Muscle layer of colon (tissue), 2 donors: Measurements from ENCODE around the gene C2CD2.
"Not testable (repeated sequence)": the region's sequence is repeated elsewhere in the genome, so short reads cannot be mapped to it uniquely, and the experiment has no call there.

ENCODE experiments used
- H3K27ac ChIP-seq: one replicate; pipeline ENCODE4 v1.7.0; 2013; ENCODE audit warnings: low read depth, mild to moderate bottlenecking, low read length, moderate library complexity
- H3K27me3 ChIP-seq, 2 donors: one replicate each; pipeline ENCODE4 v1.7.0; 2013; ENCODE audit warnings: low read length in 2 of 2, mild to moderate bottlenecking in 2 of 2; ENCODE audit not compliant: insufficient read depth in 2 of 2, control insufficient read depth in 1 of 2
- H3K36me3 ChIP-seq: one replicate; pipeline ENCODE4 v1.7.0; 2013; ENCODE audit warnings: mild to moderate bottlenecking, low read length; ENCODE audit not compliant: insufficient read depth
- H3K4me1 ChIP-seq: one replicate; pipeline ENCODE4 v1.7.0; 2013; ENCODE audit warnings: mild to moderate bottlenecking, low read length; ENCODE audit not compliant: insufficient read depth
- H3K4me3 ChIP-seq, 2 donors: one replicate each; pipeline ENCODE4 v1.7.0; 2013; ENCODE audit warnings: low read length in 2 of 2, low read depth in 1 of 2, mild to moderate bottlenecking in 1 of 2, moderate library complexity in 1 of 2
- H3K9ac ChIP-seq: one replicate; pipeline ENCODE4 v1.7.0; 2013; ENCODE audit warnings: low read length
- H3K9me3 ChIP-seq: one replicate; pipeline ENCODE4 v1.7.0; 2013; ENCODE audit warnings: mild to moderate bottlenecking, low read length
- donor health status: abdominal sarcoma.
- donor health status: Adenocarcinoma of cecum.

The C2CD2 gene

GRCh38 chr21:41954654-41955499 is 1.1 kb upstream of the C2CD2 start:
- Histone ChIP-seq H3K4me3 (no peak overlapping the region), H3K27ac (no peak overlapping the region), H3K36me3 (no peaks in the 10 kb centered on the region), H3K9ac (no peak overlapping the region), H3K9me3 (no peaks in the 10 kb centered on the region), H3K4me1 (peaks cover 34% of the 10 kb centered on the region), H3K27me3 (no peaks in the 10 kb centered on the region)

- Histone ChIP-seq H3K4me3 (peak overlapping the region; percentile 46 to 61), H3K36me3 (no peaks in the 10 kb centered on the region), H3K4me1 (peaks cover 37% of the 10 kb centered on the region), H3K27ac (peak overlapping the region; percentile 20), H3K9ac (no peak overlapping the region), H3K9me3 (no peaks in the 10 kb centered on the region), H3K27me3 (no peaks in the 10 kb centered on the region)
These were observed 478 bp downstream of the C2CD2 start for GRCh38 chr21:41953249-41953830.

GRCh38 chr21:41952568-41953248 is 1.1 kb downstream of the C2CD2 start:
- Histone ChIP-seq H3K4me3 (peak overlapping the region; percentile 46 to 61), H3K9ac (no peak overlapping the region), H3K9me3 (no peaks in the 10 kb centered on the region), H3K27ac (peak overlapping the region; percentile 20), H3K27me3 (no peaks in the 10 kb centered on the region), H3K4me1 (peaks cover 37% of the 10 kb centered on the region), H3K36me3 (no peaks in the 10 kb centered on the region)

- H3K36me3 ChIP-seq, result no peaks in the 10 kb centered on the region
- no peak overlapping the region for H3K27ac ChIP-seq
- no peak overlapping the region for H3K9ac ChIP-seq
- peaks cover 33% of the 10 kb centered on the region for H3K4me1 ChIP-seq
- H3K4me3 ChIP-seq, result peak overlapping the region in 1 of 2 donors; percentile 61
- no peaks in the 10 kb centered on the region for H3K27me3 ChIP-seq
- H3K9me3 ChIP-seq, result no peaks in the 10 kb centered on the region
These were observed 1.8 kb downstream of the C2CD2 start for GRCh38 chr21:41951876-41952567.

- Histone ChIP-seq H3K27ac (no peak overlapping the region), H3K4me1 (peaks cover 31% of the 10 kb centered on the region), H3K9me3 (no peaks in the 10 kb centered on the region), H3K36me3 (no peaks in the 10 kb centered on the region), H3K27me3 (no peaks in the 10 kb centered on the region), H3K4me3 (no peak overlapping the region), H3K9ac (no peak overlapping the region)
These were observed 2.9 kb downstream of the C2CD2 start for GRCh38 chr21:41950941-41951351.

GRCh38 chr21:41949631-41950030 is 4.2 kb downstream of the C2CD2 start:
- H3K27me3 ChIP-seq, H3K36me3 ChIP-seq, H3K9me3 ChIP-seq, H3K4me3 ChIP-seq, H3K27ac ChIP-seq, H3K9ac ChIP-seq: not testable (repeated sequence)
- H3K4me1 ChIP-seq, result peaks cover 31% of the 10 kb centered on the region

- Histone ChIP-seq H3K9ac (no peak overlapping the region), H3K9me3 (no peaks in the 10 kb centered on the region), H3K4me1 (peaks cover 31% of the 10 kb centered on the region), H3K27me3 (no peaks in the 10 kb centered on the region), H3K4me3 (no peak overlapping the region), H3K36me3 (no peaks in the 10 kb centered on the region), H3K27ac (no peak overlapping the region)
These were observed 4.9 kb downstream of the C2CD2 start for GRCh38 chr21:41948901-41949300.

- Histone ChIP-seq H3K27ac (no peak overlapping the region), H3K27me3 (no peaks in the 10 kb centered on the region), H3K9me3 (no peaks in the 10 kb centered on the region), H3K4me1 (peaks cover 31% of the 10 kb centered on the region), H3K9ac (no peak overlapping the region), H3K4me3 (no peak overlapping the region), H3K36me3 (no peaks in the 10 kb centered on the region)
These were observed 5.5 kb downstream of the C2CD2 start for GRCh38 chr21:41948078-41948895.

GRCh38 chr21:41945982-41946381 is 7.8 kb downstream of the C2CD2 start:
- H3K36me3 ChIP-seq, result peaks cover 4% of the 10 kb centered on the region
- no peak overlapping the region for H3K27ac ChIP-seq
- no peaks in the 10 kb centered on the region for H3K9me3 ChIP-seq
- H3K27me3 ChIP-seq, result no peaks in the 10 kb centered on the region
- no peak overlapping the region for H3K4me3 ChIP-seq
- H3K9ac ChIP-seq, result no peak overlapping the region
- peaks cover 15% of the 10 kb centered on the region for H3K4me1 ChIP-seq

GRCh38 chr21:41943851-41944250 is 10.0 kb downstream of the C2CD2 start:
- no peak overlapping the region for H3K27ac ChIP-seq
- H3K9ac ChIP-seq, result no peak overlapping the region

More at GRCh38 chr21:41943851-41944250, 10.0 kb downstream of the C2CD2 start:
- no peak overlapping the region for H3K4me3 ChIP-seq
- peaks cover 4% of the 10 kb centered on the region for H3K36me3 ChIP-seq
- no peaks in the 10 kb centered on the region for H3K9me3 ChIP-seq
- peaks cover 14% of the 10 kb centered on the region for H3K4me1 ChIP-seq
- no peaks in the 10 kb centered on the region for H3K27me3 ChIP-seq
